HG03060 (cell line): ENCODE measurements around the gene ABTB1.
"Not testable (repeated sequence)": the region's sequence is repeated elsewhere in the genome, so short reads cannot be mapped to it uniquely, and the experiment has no call there.

Experiments
- ATAC-seq: cut with Tn5 transposase; IDR thresholded peaks from one replicate; pipeline ENCODE4 v1.9.1; 2021; ENCODE audit warnings: low read depth, moderate number of reproducible peaks; ENCODE audit not compliant: unreplicated experiment

The ABTB1 gene

GRCh38 chr3:127647845-127648204, 24.9 kb upstream of the ABTB1 start:
- no peak for ATAC-seq

GRCh38 chr3:127650236-127650635, 22.5 kb upstream of the ABTB1 start:
- no peak for ATAC-seq

- ATAC-seq = no peak
Measured at GRCh38 chr3:127651516-127652172, 21.1 kb upstream of the ABTB1 start.

- no peak for ATAC-seq
Measured at GRCh38 chr3:127652246-127652995, 20.3 kb upstream of the ABTB1 start.

- ATAC-seq = no peak
Measured at GRCh38 chr3:127654374-127654773, 18.4 kb upstream of the ABTB1 start.

- ATAC-seq = not testable (repeated sequence)
Measured at GRCh38 chr3:127654993-127655392, 17.8 kb upstream of the ABTB1 start.

GRCh38 chr3:127655641-127656040, 17.1 kb upstream of the ABTB1 start:
- ATAC-seq = no peak

GRCh38 chr3:127656906-127657305, 15.8 kb upstream of the ABTB1 start:
- no peak for ATAC-seq

GRCh38 chr3:127658234-127658633, 14.5 kb upstream of the ABTB1 start:
- ATAC-seq = no peak

- ATAC-seq = no peak
Measured at GRCh38 chr3:127660621-127661251, 12.0 kb upstream of the ABTB1 start.

- no peak for ATAC-seq
Measured at GRCh38 chr3:127661600-127661999, 11.2 kb upstream of the ABTB1 start.

GRCh38 chr3:127662001-127662469, 10.7 kb upstream of the ABTB1 start:
- ATAC-seq = no peak

GRCh38 chr3:127663151-127663550, 9.6 kb upstream of the ABTB1 start:
- no peak for ATAC-seq

- no peak for ATAC-seq
Measured at GRCh38 chr3:127665165-127665564, 7.6 kb upstream of the ABTB1 start.

GRCh38 chr3:127665586-127665985, 7.2 kb upstream of the ABTB1 start:
- no peak for ATAC-seq

- ATAC-seq = no peak
Measured at GRCh38 chr3:127666676-127667075, 6.1 kb upstream of the ABTB1 start.

GRCh38 chr3:127667119-127667681, 5.6 kb upstream of the ABTB1 start:
- no peak for ATAC-seq

- ATAC-seq = no peak
Measured at GRCh38 chr3:127668906-127669305, 3.8 kb upstream of the ABTB1 start.

GRCh38 chr3:127669541-127670228, 3.1 kb upstream of the ABTB1 start:
- ATAC-seq = no peak

GRCh38 chr3:127670229-127670559, 2.6 kb upstream of the ABTB1 start:
- ATAC-seq = no peak
